Endometrial microvascular endothelial cells (primary cell): Measurements from ENCODE around the gene TSPAN13. TPM values are rescaled to one million over a fixed set of nuclear protein-coding genes. Genes with fewer than 3 reads are reported as not detected.
"Not testable (repeated sequence)": the region's sequence is repeated elsewhere in the genome, so short reads cannot be mapped to it uniquely, and the experiment has no call there.

Experiments
- in situ Hi-C: cut with HindIII; loops from 2 replicates; pipeline ENCODE4 v1.10.0; 2017; ENCODE audit warnings: low sequenced_read_pairs, low pct_unique_long_range_greater_than_20kb; ENCODE audit errors: inconsistent ontology term
- total RNA-seq: library from RNA; depleted of rRNA; stranded (reverse); fragments of >200 nt; gene quantifications from one replicate; pipeline ENCODE4 v1.2.3, GENCODE V29; 2015; ENCODE audit errors: inconsistent ontology term

TSPAN13 gene
- total RNA-seq, 1 donor from 2014 or later = 46.4 TPM

DNA sequence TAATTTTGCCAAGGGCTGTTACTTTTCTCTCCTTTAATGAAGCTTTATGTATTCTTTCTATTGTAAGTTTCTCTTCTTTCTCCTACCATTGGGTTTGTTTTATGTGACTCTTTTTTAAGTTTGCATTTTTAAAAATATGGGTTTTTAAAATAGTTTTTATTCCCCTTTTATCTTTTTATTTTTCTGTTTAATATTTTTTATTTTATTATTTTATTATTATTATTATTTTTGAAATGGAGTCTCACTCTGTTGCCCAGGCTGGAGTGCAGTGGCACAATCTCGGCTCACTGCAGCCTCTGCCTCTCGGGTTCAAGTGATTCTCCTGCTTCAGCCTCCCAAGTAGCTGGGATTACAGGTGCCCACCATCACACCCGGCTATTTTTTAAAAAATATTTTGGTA, 16.4 kb downstream of the TSPAN13 start:
- in situ Hi-C loops = not testable (repeated sequence)

DNA sequence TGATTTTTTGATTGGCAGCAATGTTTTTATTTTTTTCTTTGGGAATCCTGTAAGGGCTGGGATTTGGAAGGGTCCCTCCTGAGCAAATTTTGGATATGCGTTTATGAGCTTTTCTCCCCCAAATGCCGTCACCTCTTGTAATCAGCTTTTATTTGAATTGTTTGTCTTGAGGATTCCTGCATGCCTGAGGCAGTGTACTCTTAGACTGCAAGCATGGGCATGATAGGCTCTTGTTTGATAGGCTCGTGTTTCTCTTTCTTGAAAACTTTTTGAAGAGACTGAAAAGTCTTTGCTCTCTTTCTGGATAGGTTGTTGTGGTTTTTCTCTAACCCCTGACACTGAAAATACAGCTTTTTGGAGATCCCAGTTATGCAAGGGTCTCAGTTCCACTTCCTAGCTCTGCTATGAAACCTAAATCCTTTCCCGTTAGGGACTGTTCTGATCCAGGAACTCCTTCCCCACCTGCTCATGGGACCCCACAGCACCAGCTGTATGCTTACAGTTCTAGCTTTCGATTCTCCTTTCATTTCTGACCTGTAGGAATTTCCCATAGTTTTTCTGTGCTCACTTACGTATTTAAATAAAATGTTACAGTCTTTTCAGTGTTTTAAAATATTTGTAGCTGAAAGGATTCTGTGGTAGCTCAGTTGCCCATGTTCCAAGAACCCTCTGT, 17.2 kb downstream of the TSPAN13 start:
- in situ Hi-C loops = no loop called here

- in situ Hi-C loops = no loop called here
These were observed 19.8 kb downstream of the TSPAN13 start for GRCh38 chr7:16773326-16773725.

DNA sequence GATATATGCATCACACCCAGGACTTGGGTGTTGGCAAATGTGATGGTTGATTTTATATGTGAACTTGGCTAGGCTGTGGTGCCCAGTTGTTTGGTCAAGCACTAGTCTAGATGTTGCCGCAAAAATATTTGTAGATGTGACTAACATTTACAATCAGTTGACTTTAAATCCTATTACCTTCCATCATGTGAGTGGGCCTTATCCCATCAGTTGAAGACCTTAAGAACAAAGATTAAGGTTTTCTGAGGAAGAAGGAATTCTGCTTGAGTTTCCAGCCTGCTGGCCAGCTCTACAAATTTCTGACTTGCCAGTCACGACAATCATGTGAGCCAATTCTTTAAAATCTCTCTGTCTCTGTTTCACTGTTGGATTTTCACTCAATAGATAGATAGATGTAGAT, 20.3 kb downstream of the TSPAN13 start:
- in situ Hi-C loops = no loop called here

- in situ Hi-C loops = no loop called here
These were observed 20.7 kb downstream of the TSPAN13 start for GRCh38 chr7:16774294-16774693.

- in situ Hi-C loops = no loop called here
These were observed 21.4 kb downstream of the TSPAN13 start for GRCh38 chr7:16774986-16775385.

DNA sequence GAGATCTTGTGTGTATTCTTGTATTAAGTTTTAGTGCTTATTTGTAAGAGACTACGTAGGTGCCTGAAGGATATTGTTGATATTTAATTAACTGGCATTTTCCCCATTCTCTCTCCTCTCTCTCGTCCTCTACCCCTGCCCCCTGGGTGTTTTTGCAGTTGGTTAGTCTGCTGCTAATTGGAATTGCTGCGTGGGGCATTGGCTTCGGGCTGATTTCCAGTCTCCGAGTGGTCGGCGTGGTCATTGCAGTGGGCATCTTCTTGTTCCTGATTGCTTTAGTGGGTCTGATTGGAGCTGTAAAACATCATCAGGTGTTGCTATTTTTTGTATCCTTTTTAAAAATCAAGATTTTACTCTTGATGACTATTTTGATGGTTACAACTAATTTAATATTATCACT, 22.5 kb downstream of the TSPAN13 start:
- in situ Hi-C loops = no loop called here

DNA sequence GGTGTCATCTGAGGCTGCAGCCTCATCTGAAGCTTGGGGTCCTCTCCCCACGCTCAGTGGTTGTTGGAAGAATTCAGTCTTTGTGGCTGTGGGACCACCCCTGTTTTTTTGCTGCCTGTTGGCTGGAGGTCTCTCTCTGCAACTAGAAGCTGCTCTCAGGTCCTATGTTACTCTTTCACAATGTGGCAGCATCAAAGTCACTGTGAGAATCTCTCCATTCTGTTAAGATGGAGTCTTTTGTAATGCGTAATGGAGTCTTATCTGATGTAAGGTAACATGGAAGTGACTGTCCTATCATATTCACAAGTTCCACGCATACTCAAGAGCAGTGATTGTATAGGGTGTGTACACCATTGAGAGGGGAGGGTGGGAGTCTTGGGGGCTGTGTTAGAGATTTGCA, 24.9 kb downstream of the TSPAN13 start:
- in situ Hi-C loops = no loop called here

- in situ Hi-C loops = no loop called here
These were observed 25.5 kb downstream of the TSPAN13 start for GRCh38 chr7:16779051-16779450.

- in situ Hi-C loops = no loop called here
These were observed 27.0 kb downstream of the TSPAN13 start for GRCh38 chr7:16780596-16780995.

- in situ Hi-C loops = no loop called here
These were observed 31.8 kb downstream of the TSPAN13 start for GRCh38 chr7:16785321-16785720.

- in situ Hi-C loops = no loop called here
These were observed 32.3 kb downstream of the TSPAN13 start for GRCh38 chr7:16785846-16786245.

DNA sequence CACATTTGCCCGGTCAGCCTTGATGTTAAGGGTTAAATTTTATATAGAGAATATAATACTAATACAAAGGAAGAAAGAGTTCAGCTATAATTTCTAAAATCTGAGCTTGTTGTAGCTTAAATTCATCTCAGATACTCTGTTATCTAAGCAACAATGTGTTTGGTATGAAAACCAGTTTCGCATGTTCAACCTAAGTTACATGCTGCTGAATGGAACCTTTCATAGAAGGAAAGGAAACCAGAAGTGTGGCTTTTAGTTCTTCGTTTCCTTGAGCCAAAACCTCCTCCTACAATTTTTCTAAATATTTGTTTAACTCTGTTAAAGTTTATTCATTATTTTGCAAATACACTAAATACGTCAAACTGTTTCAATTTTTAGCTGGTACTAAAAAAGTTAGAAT, 32.7 kb downstream of the TSPAN13 start:
- in situ Hi-C loops = no loop called here

DNA sequence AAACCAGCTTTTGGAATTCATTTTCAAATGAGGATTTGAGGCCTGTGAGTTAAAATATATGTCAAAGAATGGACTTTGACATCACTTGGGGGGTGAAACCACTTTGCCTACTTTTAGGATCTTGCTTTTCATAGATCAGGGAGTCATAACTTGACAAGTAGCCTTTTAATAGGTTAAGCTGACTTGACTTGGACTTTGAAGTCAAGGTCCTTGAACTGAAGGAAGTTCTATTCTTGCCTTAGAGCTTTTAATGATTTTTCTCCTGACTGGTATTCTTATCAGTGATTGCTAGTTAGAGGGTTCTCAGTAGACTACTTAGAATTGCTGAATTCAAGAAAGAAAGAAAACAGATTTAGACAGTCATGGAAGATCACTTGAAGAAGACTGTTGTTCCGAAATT, 33.6 kb downstream of the TSPAN13 start:
- in situ Hi-C loops = no loop called here

GRCh38 chr7:16791071-16791470, 37.5 kb downstream of the TSPAN13 start:
- in situ Hi-C loops = no loop called here

GRCh38 chr7:16791905-16792698, 38.5 kb downstream of the TSPAN13 start:
- in situ Hi-C loops = no loop called here

DNA sequence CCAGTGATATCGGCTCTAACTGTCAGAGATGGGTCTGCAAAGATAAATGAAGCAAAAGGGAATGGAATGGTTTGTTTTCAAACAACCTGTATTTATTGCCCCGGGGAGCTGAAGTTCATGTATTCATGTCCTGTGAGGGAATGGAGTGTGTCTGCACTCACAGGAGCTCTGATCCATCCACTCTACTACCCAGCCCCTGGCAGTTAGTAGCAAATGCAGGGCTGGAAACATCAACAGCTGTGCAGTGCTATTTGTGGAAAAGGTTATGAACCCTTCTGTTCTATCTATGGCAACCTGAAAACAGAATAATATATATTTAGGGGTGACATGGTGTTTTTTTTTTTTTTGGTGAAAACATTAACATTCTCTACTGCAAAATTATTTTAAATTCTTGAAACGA, 41.4 kb downstream of the TSPAN13 start:
- in situ Hi-C loops = no loop called here

DNA sequence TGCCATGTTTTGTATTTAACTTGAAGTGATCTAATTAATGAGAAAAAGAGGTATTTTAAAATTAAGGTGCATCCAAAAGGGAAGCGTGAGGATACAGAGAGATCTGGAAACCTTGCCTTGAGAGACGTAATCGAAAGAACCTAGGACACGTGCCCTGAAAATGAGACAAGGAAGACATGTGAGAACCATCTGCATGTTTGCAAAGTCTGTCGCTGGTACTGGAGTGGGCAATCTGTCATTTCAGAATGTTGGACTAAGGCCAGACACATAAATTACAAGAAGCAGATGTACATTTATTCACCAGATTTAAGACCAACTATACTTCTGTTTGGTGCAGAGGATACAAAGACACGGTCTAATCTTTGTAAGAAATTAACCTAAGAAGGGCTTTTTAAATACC, 42.1 kb downstream of the TSPAN13 start:
- in situ Hi-C loops = no loop called here

DNA sequence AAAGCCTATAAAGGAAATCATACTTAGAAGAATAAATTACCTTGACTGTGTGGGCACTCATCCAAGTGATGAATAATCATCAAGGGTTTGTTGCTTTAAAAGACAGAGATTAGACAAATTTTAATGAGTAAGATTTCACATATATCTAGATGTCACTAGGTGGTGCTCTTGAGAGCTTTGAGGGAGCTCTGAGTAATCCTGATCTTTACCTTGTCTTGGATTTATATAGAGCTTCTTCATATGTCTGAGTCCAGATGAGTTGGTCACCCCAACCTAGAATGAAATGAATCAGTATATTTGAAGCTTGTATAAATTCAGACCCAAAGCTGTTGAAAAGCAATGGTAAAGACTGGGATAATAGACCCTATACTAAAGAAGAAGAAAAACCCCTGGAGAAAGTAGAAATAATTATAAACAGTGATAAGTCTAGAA, 47.6 kb downstream of the TSPAN13 start:
- in situ Hi-C loops = no loop called here

DNA sequence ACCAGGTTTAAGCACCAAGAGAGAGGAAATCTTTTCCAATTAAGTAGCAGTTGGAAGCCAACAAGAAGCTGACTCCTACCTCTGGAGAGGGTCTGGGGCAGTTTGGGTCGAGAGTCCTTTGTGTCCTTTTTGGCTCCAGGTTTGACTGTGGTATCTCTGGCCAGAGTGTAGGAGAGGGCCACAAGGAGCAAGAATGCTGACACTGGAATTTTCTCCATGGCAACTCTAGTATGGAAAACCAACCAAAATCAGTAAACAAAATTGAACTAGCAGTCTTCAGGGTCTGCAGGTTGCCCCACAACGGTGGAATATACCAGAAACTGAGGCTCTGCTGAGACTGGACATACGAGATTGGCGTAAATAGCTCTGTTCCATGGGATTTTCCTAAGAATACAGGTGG, 48.0 kb downstream of the TSPAN13 start:
- in situ Hi-C loops = no loop called here
